Aorta (tissue), 5 donors: ENCODE measurements around the gene OR52I1. TPM values are rescaled to one million over a fixed set of nuclear protein-coding genes. Genes with fewer than 3 reads are reported as not detected.
A peak's percentile ranks its signal among the peaks of the same experiment; 100 is the strongest.

Source experiments
- ATAC-seq: fragments of 200-7000 bp; cut with Tn5 transposase; one replicate; pipeline ENCODE4 v1.9.1; 2022; ENCODE audit warnings: moderate library complexity; ENCODE audit not compliant: low FRiP score
- DNase-seq, 2 donors: peaks; one replicate each; pipeline ENCODE4 v3.0.0-alpha.2; 2020
- H3K27ac ChIP-seq, 2 donors: one replicate each; pipeline ENCODE4 v1.5.1; 2013; ENCODE audit warnings: low read length in 2 of 2, mild to moderate bottlenecking in 2 of 2, moderate library complexity in 2 of 2, control low read depth in 1 of 2, inconsistent platforms in 1 of 2, low read depth in 1 of 2
- H3K27me3 ChIP-seq, 2 donors: one replicate each; pipeline ENCODE4 v1.6.1; 2013; ENCODE audit warnings: control low read depth in 1 of 2, low read length in 1 of 2, mild to moderate bottlenecking in 1 of 2, moderate library complexity in 1 of 2; ENCODE audit not compliant: insufficient read depth in 2 of 2, control insufficient read depth in 1 of 2
- H3K36me3 ChIP-seq, 2 donors: one replicate each; pipeline ENCODE4 v1.6.1; 2013; ENCODE audit warnings: control low read depth in 1 of 2, low read length in 1 of 2, mild to moderate bottlenecking in 1 of 2; ENCODE audit not compliant: insufficient read depth in 2 of 2, control insufficient read depth in 1 of 2
- H3K4me1 ChIP-seq, 2 donors: one replicate each; pipeline ENCODE4 v1.6.1; 2013; ENCODE audit warnings: low read length in 2 of 2, control low read depth in 1 of 2, mild to moderate bottlenecking in 1 of 2, moderate library complexity in 1 of 2; ENCODE audit not compliant: insufficient read depth in 2 of 2, control insufficient read depth in 1 of 2
- H3K4me3 ChIP-seq, 2 donors: one replicate each; pipeline ENCODE4 v1.5.1; 2013; ENCODE audit warnings: low read length in 2 of 2, control low read depth in 1 of 2, mild to moderate bottlenecking in 1 of 2
- H3K9me3 ChIP-seq: one replicate; pipeline ENCODE4 v1.6.1; 2013; ENCODE audit warnings: mild to moderate bottlenecking, low read length; ENCODE audit not compliant: control insufficient read depth
- WGBS, 2 donors: extraction: QIAGEN DNeasy Blood & Tissue Kit; methylation state at CpG; one replicate each; pipeline ENCODE4 v1.1.7; 2013; 5-methylcytosine and 5-hydroxymethylcytosine counted together
- intact Hi-C, 2 donors: fragments of 100-400 bp; cut with DNase I; formaldehyde crosslinking; loops; one replicate each; pipeline versions ENCODE4 v1.14.2 to v1.15.0; 2022
- polyA plus RNA-seq, 2 donors: library from polyadenylated mRNA; stranded (reverse); fragments of 200-250 nt; gene quantifications; one replicate each; pipeline ENCODE4 v1.2.3, GENCODE V29; 2013
- total RNA-seq, 2 donors: library from RNA; stranded (reverse); fragmentation: NEBNext Ultra II Directional; extraction: Animal tissue kit (Norgen Biotek cat#: 25700); gene quantifications; one replicate each; pipeline ENCODE4 v1.2.1, GENCODE V29; 2021
- donor health status: healthy with polysubstance abuse.
- donor health status: Bipolar disorder and iron deficiency.
- donor health status: DM: no; HTN: no; CAD: no.
- donor health status: DM: no; HTN: no; CAD: no.
- donor health status: DM: yes; HTN: yes; CAD: no.

OR52I1 gene
- total and polyA plus RNA-seq, 4 donors = not detected

DNA sequence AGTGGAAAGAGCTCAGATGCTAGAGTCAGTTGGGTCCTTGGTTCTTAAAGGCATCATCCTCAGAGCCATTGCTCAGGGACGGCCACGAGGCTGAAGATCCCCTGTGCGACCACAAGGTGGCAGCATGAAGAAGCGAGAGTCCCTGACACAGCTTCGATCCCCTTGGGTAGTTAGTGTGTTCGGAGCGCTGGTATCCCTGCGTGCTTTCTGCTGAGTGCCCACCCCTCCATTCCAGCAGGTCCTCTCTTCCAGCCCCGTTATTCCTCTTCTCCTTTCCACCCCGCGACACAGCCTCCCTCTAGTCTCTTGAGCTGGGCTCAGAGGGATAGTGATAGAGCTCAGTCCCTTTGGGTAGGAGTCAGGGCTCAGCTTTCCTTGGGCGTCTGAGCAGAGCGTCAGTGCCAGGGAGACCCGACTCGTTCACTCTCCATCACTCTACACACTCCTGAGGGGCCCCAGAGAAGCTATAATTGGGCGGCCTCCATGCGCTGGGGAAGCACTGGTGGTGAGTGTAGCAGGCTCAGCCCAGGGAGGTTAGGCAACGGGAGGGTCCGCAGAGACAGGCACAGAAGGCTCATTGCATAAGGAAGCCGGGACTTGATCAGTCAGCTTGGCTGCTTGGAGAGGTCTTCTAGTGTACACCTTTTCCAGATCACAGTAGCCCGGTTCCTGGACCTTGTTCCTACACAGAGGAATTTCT lies 43.3 kb downstream of the OR52I1 start, which contains the start of gene OR51D1:
TSS of gene OR51D1 (plus strand) at position 516 of the 700 bp plus-strand sequence. CDS start 2,314 bp downstream, outside the sequence.
- no peaks in the 10 kb centered on the region for H3K4me1 ChIP-seq
- no peaks in the 10 kb centered on the region for H3K27me3 ChIP-seq
- H3K9me3 ChIP-seq = no peaks in the 10 kb centered on the region
- ATAC-seq = peak; percentile 92
- WGBS, 2 donors = 19 to 22% methylated on average over 21 of the region's 21 CpGs
- no peak within 1 kb of the TSS for H3K27ac ChIP-seq
- no peaks in the 10 kb centered on the region for H3K36me3 ChIP-seq
- no peak within 1 kb of the TSS for H3K4me3 ChIP-seq
- intact Hi-C loops = loop anchor here (5.0 to 10.0 kb wide), 2 partner anchors 190 to 368 kb away; no protein-coding TSS in a partner anchor
- peak; percentile 65 to 87 for DNase-seq

- no peaks in the 10 kb centered on the region for H3K4me1 ChIP-seq
- no peak overlapping the region for H3K27ac ChIP-seq
- no peaks in the 10 kb centered on the region for H3K36me3 ChIP-seq
- intact Hi-C loops = loop anchor here (5.0 to 10.0 kb wide), 2 partner anchors 190 to 367 kb away; no protein-coding TSS in a partner anchor
- no peak for DNase-seq
- no peak overlapping the region for H3K4me3 ChIP-seq
- no peaks in the 10 kb centered on the region for H3K27me3 ChIP-seq
- 84 to 86% methylated on average over 3 of the region's 3 CpGs for WGBS, 2 donors
- no peak for ATAC-seq
- no peaks in the 10 kb centered on the region for H3K9me3 ChIP-seq
These were observed 43.8 kb downstream of the OR52I1 start for GRCh38 chr11:4637662-4638047.

- H3K36me3 ChIP-seq = no peaks in the 10 kb centered on the region
- intact Hi-C loops = loop anchor here (5.0 to 10.0 kb wide), 2 partner anchors 187 to 365 kb away; no protein-coding TSS in a partner anchor
- H3K27me3 ChIP-seq = no peaks in the 10 kb centered on the region
- H3K4me3 ChIP-seq = no peak overlapping the region
- no peak overlapping the region for H3K27ac ChIP-seq
- no peak for ATAC-seq
- no peaks in the 10 kb centered on the region for H3K9me3 ChIP-seq
- WGBS, 2 donors = 94 to 95% methylated on average over 6 of the region's 6 CpGs
- no peaks in the 10 kb centered on the region for H3K4me1 ChIP-seq
- DNase-seq = no peak
These were observed 46.1 kb downstream of the OR52I1 start for GRCh38 chr11:4639931-4640330.

DNA sequence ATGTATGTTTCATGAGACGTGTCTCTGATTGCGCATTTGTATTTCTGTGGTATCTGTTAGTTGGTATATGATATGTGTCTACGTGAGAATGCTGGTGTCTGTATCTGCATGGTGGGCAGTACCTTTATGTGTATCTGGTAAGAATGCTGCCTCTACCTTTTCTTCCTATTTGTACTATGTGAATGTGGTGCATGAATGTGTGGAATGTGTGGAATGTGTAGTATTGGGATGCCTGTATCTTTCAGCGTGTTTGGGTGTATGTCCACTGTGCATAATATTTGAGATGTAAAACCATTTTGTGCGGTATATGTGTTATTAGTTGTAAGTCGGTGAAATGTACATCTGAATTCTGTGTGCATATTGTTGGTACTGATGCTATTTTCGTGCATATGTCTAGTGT lies 47.7 kb downstream of the OR52I1 start:
- Histone ChIP-seq H3K9me3 (no peaks in the 10 kb centered on the region), H3K4me1 (no peaks in the 10 kb centered on the region), H3K27me3 (no peaks in the 10 kb centered on the region), H3K27ac (no peak overlapping the region), H3K4me3 (no peak overlapping the region), H3K36me3 (no peaks in the 10 kb centered on the region)
- ATAC-seq (no peak), DNase-seq (no peak)
- WGBS, 2 donors = 79 to 88% methylated on average over 7 of the region's 7 CpGs
- intact Hi-C loops = no loop called here

- intact Hi-C loops = no loop called here
- no peaks in the 10 kb centered on the region for H3K36me3 ChIP-seq
- WGBS, 2 donors = 87 to 89% methylated on average over 7 of the region's 7 CpGs
- no peak overlapping the region for H3K4me3 ChIP-seq
- no peaks in the 10 kb centered on the region for H3K4me1 ChIP-seq
- DNase-seq (no peak), ATAC-seq (no peak)
- no peaks in the 10 kb centered on the region for H3K27me3 ChIP-seq
- H3K27ac ChIP-seq = no peak overlapping the region
- no peaks in the 10 kb centered on the region for H3K9me3 ChIP-seq
These were observed 48.2 kb downstream of the OR52I1 start for GRCh38 chr11:4642043-4642442.

- ATAC-seq (no peak), DNase-seq (no peak)
- H3K4me3 ChIP-seq = no peak overlapping the region
- intact Hi-C loops = no loop called here
- H3K9me3 ChIP-seq = no peaks in the 10 kb centered on the region
- H3K36me3 ChIP-seq = no peaks in the 10 kb centered on the region
- no peaks in the 10 kb centered on the region for H3K4me1 ChIP-seq
- no peaks in the 10 kb centered on the region for H3K27me3 ChIP-seq
- no peak overlapping the region for H3K27ac ChIP-seq
- 9 to 10% methylated on average over 5 of the region's 5 CpGs for WGBS, 2 donors
These were observed 49.2 kb downstream of the OR52I1 start for GRCh38 chr11:4643076-4643475.

DNA sequence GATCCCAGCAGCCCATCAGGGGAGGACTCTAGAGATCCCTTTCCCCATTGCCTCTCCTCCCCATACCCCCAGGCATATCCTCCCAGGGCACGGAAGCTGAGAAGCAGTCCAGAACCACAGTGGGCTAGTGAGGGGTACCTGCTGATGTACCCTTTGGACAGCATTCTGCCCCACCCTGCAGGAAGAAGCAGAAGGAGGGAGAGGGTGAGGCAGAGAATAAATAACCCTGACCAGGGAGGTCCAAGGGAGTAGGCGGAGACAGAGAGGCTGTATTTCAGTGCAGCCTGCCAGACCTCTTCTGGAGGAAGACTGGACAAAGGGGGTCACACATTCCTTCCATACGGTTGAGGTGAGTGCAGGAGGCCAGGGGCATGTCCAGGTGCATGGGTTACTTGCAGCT lies 49.8 kb downstream of the OR52I1 start, which contains the start of gene OR51E1:
TSS of gene OR51E1 (plus strand) at position 301 of the 400 bp plus-strand sequence. CDS start 8,545 bp downstream, outside the sequence.
- Histone ChIP-seq H3K4me1 (no peaks in the 10 kb centered on the region), H3K9me3 (no peaks in the 10 kb centered on the region), H3K27me3 (no peaks in the 10 kb centered on the region), H3K27ac (no peak within 1 kb of the TSS), H3K4me3 (no peak within 1 kb of the TSS), H3K36me3 (no peaks in the 10 kb centered on the region)
- DNase-seq (no peak), ATAC-seq (no peak)
- intact Hi-C loops = no loop called here
- 64 to 79% methylated on average over 3 of the region's 3 CpGs for WGBS, 2 donors

- Histone ChIP-seq H3K9me3 (no peaks in the 10 kb centered on the region), H3K4me1 (no peaks in the 10 kb centered on the region), H3K27ac (no peak overlapping the region), H3K27me3 (no peaks in the 10 kb centered on the region), H3K36me3 (no peaks in the 10 kb centered on the region), H3K4me3 (no peak overlapping the region)
- no peak for ATAC-seq
- WGBS, 2 donors = 40 to 41% methylated on average over 4 of the region's 4 CpGs
- intact Hi-C loops = no loop called here
- no peak for DNase-seq
These were observed 50.4 kb downstream of the OR52I1 start for GRCh38 chr11:4644233-4644632.
